HG02870 (cell line): ENCODE measurements around the gene LHX3.
"Not testable (repeated sequence)": the region's sequence is repeated elsewhere in the genome, so short reads cannot be mapped to it uniquely, and the experiment has no call there.

Source experiments
- ATAC-seq: cut with Tn5 transposase; IDR thresholded peaks from one replicate; pipeline ENCODE4 v1.9.1; 2021; ENCODE audit warnings: mild to moderate bottlenecking, moderate library complexity; ENCODE audit not compliant: unreplicated experiment

LHX3 gene

DNA sequence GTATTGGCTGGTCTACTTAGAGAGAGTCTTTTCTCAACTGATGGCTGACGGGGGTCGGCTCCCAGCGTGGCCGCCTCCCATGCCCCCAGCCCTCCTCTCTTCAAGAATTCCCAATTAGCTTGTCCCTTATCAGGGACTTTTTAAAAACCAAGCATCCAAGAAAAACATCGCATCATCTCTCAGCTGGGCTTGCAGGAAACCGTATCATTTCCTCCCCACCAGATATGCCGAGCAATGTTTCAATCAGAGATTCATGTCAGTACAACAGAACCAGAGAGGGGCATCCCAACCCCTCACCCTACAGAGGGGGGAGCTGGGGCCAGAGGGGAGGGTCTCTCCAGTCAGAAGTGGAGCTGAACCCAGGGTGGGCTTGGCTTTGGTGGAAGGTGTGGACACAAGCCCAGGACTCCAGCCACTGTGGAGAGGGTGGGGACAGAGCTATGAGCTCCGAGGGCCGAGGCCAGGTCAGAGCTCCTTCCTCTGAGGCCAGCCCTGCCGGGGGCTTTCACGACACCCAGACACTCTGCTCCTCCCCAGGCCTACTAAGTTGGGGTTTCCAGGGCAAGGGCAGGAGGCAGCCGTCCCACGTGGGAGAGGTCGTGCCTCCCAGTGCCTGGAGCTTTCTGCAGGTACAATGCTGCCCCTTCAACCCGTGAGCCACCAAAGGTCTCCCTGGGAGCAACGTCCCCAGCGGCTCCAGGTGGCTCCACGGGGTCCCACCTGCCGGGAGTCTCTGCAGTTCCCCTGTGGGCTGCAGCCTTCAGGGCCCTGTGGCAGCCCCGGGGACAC is 47.3 kb downstream of the LHX3 start:
- no peak for ATAC-seq

DNA sequence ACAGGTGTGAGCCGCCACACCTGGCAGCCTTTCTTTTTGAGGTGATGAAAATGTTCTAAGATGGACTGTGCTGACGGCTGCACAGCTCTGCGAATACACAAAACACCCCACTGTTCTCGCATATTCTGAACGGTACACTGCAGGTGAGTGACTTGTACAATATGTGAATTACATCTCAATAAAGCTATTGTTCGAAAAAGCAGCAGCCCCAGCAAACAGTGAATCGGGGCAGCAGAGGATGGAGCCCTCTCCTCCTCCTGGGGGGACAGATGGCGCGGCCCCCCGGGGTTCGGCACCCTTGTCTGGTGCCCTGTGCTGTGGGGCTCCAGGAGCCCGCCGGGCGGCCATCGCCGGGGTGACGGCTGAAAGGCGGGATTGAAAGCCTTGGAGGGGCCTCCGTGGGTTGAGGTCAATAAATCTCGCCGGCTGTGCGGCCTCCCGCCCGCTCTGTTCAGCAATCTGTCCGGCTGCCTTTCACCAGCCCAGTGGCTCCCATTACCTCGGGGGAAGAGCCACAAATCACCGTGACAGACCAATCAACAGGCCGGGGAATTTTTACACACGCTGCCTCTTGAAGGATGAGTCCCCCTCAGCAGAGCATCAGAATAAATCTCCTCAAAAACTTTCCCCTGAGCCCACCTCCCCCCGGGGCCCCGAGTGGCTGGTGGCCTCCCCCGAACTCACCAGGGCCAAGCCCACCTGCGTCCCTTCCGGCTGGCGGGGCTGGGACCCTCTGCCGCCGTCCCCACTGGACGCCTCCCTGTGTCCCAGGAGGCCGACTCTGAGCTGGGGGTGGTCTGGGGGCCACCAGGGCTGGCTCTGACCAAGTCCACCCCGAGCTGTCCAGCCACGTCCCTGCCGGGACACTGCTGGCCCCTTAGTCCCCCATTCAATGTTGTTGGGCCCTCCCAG is 48.5 kb downstream of the LHX3 start:
- ATAC-seq = no peak

- no peak for ATAC-seq
Observed at GRCh38 chr9:136155576-136155975, 49.4 kb downstream of the LHX3 start.

GRCh38 chr9:136154943-136155342 is 50.0 kb downstream of the LHX3 start:
- no peak for ATAC-seq

DNA sequence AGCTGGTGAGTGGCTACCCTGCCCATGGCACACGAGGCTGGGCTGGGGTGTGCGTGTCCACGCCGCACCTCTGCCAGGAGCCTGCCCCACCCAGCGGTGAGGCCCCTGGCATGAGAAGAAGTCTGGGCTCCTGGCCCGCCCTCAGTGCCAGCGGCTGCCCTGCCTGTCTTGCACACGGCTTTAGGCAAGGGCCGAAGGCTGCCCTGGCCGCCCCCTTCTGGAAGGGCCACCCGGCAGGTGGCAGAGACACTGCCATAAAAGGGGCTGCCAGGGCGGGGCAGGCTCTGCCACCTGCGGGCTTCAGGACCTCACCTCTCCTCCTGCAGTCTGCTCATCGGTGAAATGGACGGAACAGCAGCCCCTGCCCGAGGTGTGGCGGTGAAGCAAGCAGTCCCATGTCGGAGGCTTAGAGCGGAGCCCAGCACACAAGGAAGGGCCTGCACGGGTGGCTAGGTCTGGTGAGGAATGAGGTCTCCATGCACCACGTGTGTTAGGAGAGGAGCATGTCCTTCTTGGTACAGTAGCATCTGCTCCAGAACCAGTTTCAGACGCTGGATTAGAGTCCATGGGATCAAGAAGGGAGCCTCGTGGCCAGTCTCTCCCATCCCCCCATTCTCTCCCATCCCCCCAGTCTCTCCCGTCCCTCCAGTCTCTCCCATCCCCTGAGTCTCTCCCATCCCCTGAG is 51.4 kb downstream of the LHX3 start:
- ATAC-seq = no peak

DNA sequence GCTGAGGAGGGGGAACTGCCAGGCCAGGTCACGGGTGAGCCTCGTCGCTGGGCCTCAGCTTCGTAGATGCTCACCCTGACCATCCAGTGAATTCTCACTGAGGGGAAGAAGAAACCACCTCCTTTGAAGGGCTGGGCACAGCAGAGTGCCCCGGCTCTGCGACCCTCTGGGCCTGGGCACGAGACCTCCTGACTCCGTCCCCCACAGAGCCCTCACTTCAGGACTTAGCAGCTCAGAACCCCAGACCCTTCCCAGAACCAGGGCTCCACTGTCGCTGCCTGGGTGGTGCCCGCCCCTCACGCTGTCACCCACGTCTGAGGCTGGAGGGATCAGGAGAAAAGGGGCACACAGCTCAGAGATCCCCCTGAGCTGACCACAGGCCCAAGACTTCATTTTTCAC is 52.0 kb downstream of the LHX3 start:
- ATAC-seq = no peak

GRCh38 chr9:136152543-136152866 is 52.4 kb downstream of the LHX3 start:
- no peak for ATAC-seq

- ATAC-seq = no peak
Observed at GRCh38 chr9:136151848-136152542, 52.9 kb downstream of the LHX3 start.

GRCh38 chr9:136151214-136151804 is 53.6 kb downstream of the LHX3 start:
- ATAC-seq = no peak

GRCh38 chr9:136150664-136151213 is 54.2 kb downstream of the LHX3 start:
- not testable (repeated sequence) for ATAC-seq

- no peak for ATAC-seq
Observed at GRCh38 chr9:136149853-136150252, 55.1 kb downstream of the LHX3 start.

DNA sequence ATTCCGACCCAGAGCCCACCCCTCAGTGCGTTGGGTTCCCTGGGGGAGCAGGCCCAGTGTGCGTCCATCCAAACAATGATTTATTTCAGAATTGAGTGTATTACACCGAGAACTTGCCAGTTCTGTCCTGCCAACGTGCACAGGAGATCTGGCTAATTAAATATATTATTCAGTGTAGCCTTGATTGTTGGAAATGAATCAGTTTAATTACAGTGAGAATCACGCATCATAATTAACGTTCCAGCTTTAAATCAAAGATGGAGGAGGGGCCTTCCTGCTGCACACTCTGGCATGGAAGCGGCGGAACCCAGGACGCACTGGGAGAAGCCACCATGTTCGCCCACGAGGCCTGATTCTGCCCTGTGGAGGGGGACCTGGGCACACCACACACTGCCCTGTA is 55.6 kb downstream of the LHX3 start:
- ATAC-seq = no peak

GRCh38 chr9:136148766-136149165 is 56.2 kb downstream of the LHX3 start:
- no peak for ATAC-seq

- no peak for ATAC-seq
Observed at GRCh38 chr9:136147890-136148714, 56.8 kb downstream of the LHX3 start.

DNA sequence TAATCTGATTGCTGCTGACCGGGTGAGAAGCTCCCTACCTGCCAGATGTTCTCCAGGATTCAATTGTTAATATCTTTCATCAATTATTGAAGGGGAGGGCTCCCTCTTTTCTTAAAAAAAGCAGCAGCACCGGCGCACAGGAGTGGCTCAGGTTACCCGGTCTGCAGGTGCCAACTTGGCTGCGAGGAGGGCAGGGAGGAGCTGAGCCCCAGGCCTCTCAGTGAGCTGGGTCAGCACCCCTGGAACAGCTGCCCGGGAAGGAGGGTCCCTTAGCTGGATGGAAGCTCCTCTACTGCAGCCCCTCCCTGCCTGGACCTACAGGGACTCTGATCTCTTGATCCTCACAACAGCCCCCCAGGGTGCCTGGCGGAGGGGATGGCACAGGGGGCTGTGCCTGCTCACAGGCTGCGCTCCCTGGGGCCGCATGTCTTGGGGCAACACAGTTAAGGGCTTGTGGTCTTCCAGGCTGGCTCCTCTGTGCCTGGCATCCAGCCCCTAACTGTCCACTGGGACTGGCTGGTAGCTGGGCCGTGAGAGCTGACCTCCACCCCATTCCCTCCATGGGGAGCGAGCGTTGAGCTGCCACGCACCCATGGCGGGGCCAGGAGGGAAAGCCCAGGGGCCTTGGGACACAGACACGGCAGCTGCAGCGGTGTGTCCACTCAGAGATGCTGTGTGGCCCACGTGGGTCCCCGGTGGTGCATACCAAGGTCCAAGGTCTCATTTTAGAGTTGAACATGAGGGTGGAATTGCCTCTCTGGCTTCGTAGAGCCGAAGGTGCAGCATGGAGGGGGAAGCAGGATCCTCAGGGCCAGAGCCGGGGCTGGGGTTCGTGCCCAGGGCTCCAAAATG is 57.7 kb downstream of the LHX3 start:
- ATAC-seq = no peak
